Liver (tissue), 9 donors: ENCODE measurements around the gene EGFR. TPM values are rescaled to one million over a fixed set of nuclear protein-coding genes. Genes with fewer than 3 reads are reported as not detected.

ENCODE experiments used
- DNase-seq: peaks from one replicate; pipeline ENCODE4 v3.0.0-alpha.2; 2017; ENCODE audit warnings: low spot score
- H3K27ac ChIP-seq, 2 donors: one replicate each; pipeline ENCODE4 v1.7.0; 2013; ENCODE audit warnings: inconsistent platforms in 2 of 2, low read length in 2 of 2, control low read depth in 1 of 2, low read depth in 1 of 2, mild to moderate bottlenecking in 1 of 2
- H3K27me3 ChIP-seq, 4 donors: one replicate each; pipeline versions ENCODE4 v1.6.1 to v1.7.0; 2013; ENCODE audit warnings: low read length in 3 of 4, inconsistent platforms in 1 of 4, mild to moderate bottlenecking in 1 of 4, moderate library complexity in 1 of 4; ENCODE audit not compliant: control insufficient read depth in 4 of 4, insufficient read depth in 4 of 4
- H3K36me3 ChIP-seq, 4 donors: one replicate each; pipeline versions ENCODE4 v1.6.1 to v1.7.0; 2013; ENCODE audit warnings: low read length in 3 of 4, mild to moderate bottlenecking in 3 of 4, low read depth in 1 of 4, moderate library complexity in 1 of 4; ENCODE audit not compliant: control insufficient read depth in 4 of 4, insufficient read depth in 3 of 4
- H3K4me1 ChIP-seq, 4 donors: one replicate each; pipeline versions ENCODE4 v1.6.1 to v1.7.0; 2013; ENCODE audit warnings: low read length in 3 of 4, mild to moderate bottlenecking in 3 of 4, moderate library complexity in 1 of 4; ENCODE audit not compliant: control insufficient read depth in 4 of 4, insufficient read depth in 4 of 4
- H3K4me3 ChIP-seq, 3 donors: one replicate each; pipeline versions ENCODE4 v1.6.1 to v1.7.0; 2013; ENCODE audit warnings: low read length in 3 of 3, control low read depth in 1 of 3, low read depth in 1 of 3, mild to moderate bottlenecking in 1 of 3
- H3K9ac ChIP-seq, 2 donors: one replicate each; pipeline ENCODE4 v1.7.0; 2013; ENCODE audit warnings: low read length in 2 of 2, mild to moderate bottlenecking in 2 of 2, moderate library complexity in 2 of 2, control low read depth in 1 of 2, low read depth in 1 of 2
- H3K9me3 ChIP-seq, 4 donors: one replicate each; pipeline versions ENCODE4 v1.6.1 to v1.7.0; 2013; ENCODE audit warnings: low read length in 3 of 4; ENCODE audit not compliant: control insufficient read depth in 4 of 4
- ATF3 ChIP-seq: IDR thresholded peaks from 2 replicates; pipeline ENCODE4 v1.6.1; 2016; ENCODE audit warnings: antibody characterized with exemption
- CTCF ChIP-seq: fragments of 150-350 bp; IDR thresholded peaks from 2 replicates; pipeline ENCODE4 v1.5.1; 2017; ENCODE audit warnings: improper control_type of control experiment, low read depth, low read length; ENCODE audit not compliant: missing input control
- EGR1 ChIP-seq, 2 donors: IDR thresholded peaks; 2 replicates each; pipeline ENCODE4 v1.6.1; 2016 to 2018; ENCODE audit warnings: antibody characterized with exemption in 2 of 2, low read depth in 2 of 2
- FOXA1 ChIP-seq: IDR thresholded peaks from 2 replicates; pipeline ENCODE4 v1.6.1; 2016; ENCODE audit warnings: antibody characterized with exemption
- FOXA2 ChIP-seq: IDR thresholded peaks from 2 replicates; pipeline ENCODE4 v1.6.1; 2016; ENCODE audit warnings: antibody characterized with exemption
- GABPA ChIP-seq, 2 donors: IDR thresholded peaks in 1 of 2; conservative IDR thresholded peaks in 1 of 2; 2 replicates each; pipeline ENCODE4 v1.6.1; 2016; ENCODE audit warnings: antibody characterized with exemption in 2 of 2, mild to moderate bottlenecking in 1 of 2, moderate library complexity in 1 of 2
- HNF4A ChIP-seq, 2 donors: conservative IDR thresholded peaks; 2 replicates each; pipeline ENCODE4 v1.6.1; 2016; ENCODE audit warnings: antibody characterized with exemption in 2 of 2, mild to moderate bottlenecking in 2 of 2
- HNF4G ChIP-seq: IDR thresholded peaks from 2 replicates; pipeline ENCODE4 v1.6.1; 2016; ENCODE audit warnings: antibody characterized with exemption
- JUND ChIP-seq, 2 donors: IDR thresholded peaks; 2 replicates each; pipeline ENCODE4 v1.6.1; 2016; ENCODE audit warnings: antibody characterized with exemption in 2 of 2
- MAX ChIP-seq: IDR thresholded peaks from 2 replicates; pipeline ENCODE4 v1.6.1; 2016; ENCODE audit warnings: antibody characterized with exemption
- NR2F2 ChIP-seq: IDR thresholded peaks from 2 replicates; pipeline ENCODE4 v1.6.1; 2016; ENCODE audit warnings: antibody characterized with exemption
- RAD21 ChIP-seq, 2 donors: IDR thresholded peaks; 2 replicates each; pipeline ENCODE4 v1.6.1; 2016; ENCODE audit warnings: antibody characterized with exemption in 2 of 2, mild to moderate bottlenecking in 2 of 2
- REST ChIP-seq: IDR thresholded peaks from 2 replicates; pipeline ENCODE4 v1.6.1; 2016; ENCODE audit warnings: antibody characterized with exemption, mild to moderate bottlenecking
- RXRA ChIP-seq, 2 donors: IDR thresholded peaks; 2 replicates each; pipeline ENCODE4 v1.6.1; 2017 to 2018; ENCODE audit warnings: antibody characterized with exemption in 2 of 2, mild to moderate bottlenecking in 1 of 2
- SP1 ChIP-seq: IDR thresholded peaks from 2 replicates; pipeline ENCODE4 v1.6.1; 2018; ENCODE audit warnings: antibody characterized with exemption, mild to moderate bottlenecking
- TAF1 ChIP-seq: conservative IDR thresholded peaks from 2 replicates; pipeline ENCODE4 v1.6.1; 2016; ENCODE audit warnings: antibody characterized with exemption, mild to moderate bottlenecking
- YY1 ChIP-seq: IDR thresholded peaks from 2 replicates; pipeline ENCODE4 v1.6.1; 2016; ENCODE audit warnings: antibody characterized with exemption, mild to moderate bottlenecking
- ZBTB33 ChIP-seq: IDR thresholded peaks from 2 replicates; pipeline ENCODE4 v1.6.1; 2016; ENCODE audit warnings: antibody characterized with exemption
- WGBS: extraction: QIAGEN DNeasy Blood & Tissue Kit; methylation state at CpG from one replicate; pipeline ENCODE4 v1.1.7; 2013; 5-methylcytosine and 5-hydroxymethylcytosine counted together
- polyA plus RNA-seq, 2 donors: library from polyadenylated mRNA; stranded (reverse) in 1 of 2; unstranded in 1 of 2; fragments of 200-250 nt in 1 of 2; fragments of >200 nt in 1 of 2; fragmentation: Nextera tagmentation in 1 of 2; extraction: Ambion mirVana in 1 of 2; gene quantifications; one replicate each; pipeline versions ENCODE4 v1.2.1 to v1.2.3, GENCODE V29; 2013 to 2015
- total RNA-seq, 2 donors: library from RNA; depleted of rRNA; stranded (reverse); fragments of >200 nt; gene quantifications; one replicate each; pipeline ENCODE4 v1.2.3, GENCODE V29; 2014
- donor health status: healthy.
- donor health status: healthy.
- donor health status: healthy.
- donor health status: healthy.
- donor health status: healthy.

EGFR gene
- total and polyA plus RNA-seq, 4 donors, result 22.6 to 37.0 (median 27.7) TPM

GRCh38 chr7:55230014-55230413, 211.2 kb downstream of the EGFR start (continued):
- TF ChIP-seq GABPA (IDR thresholded peaks at IDR 0.05 in 1 of 2, conservative IDR thresholded peaks at IDR 0.05 in 1 of 2), result no peak
- no peak for TF ChIP-seq RAD21 (IDR thresholded peaks at IDR 0.05)

- no peak overlapping the region for H3K4me3 ChIP-seq
- peaks cover 0 to 2% (median 0%) of the 10 kb centered on the region in 4 donors for H3K27me3 ChIP-seq
- H3K36me3 ChIP-seq, result no peaks in the 10 kb centered on the region
- no peaks in the 10 kb centered on the region for H3K9me3 ChIP-seq
- no peak overlapping the region for H3K27ac ChIP-seq
- no peak overlapping the region for H3K9ac ChIP-seq
- no peak for DNase-seq
- H3K4me1 ChIP-seq, result no peaks in the 10 kb centered on the region
- TF ChIP-seq EGR1 (IDR thresholded peaks at IDR 0.05; ENCODE audit: low read depth in 2 of 2) (no peak), ZBTB33 (no peak), RAD21 (IDR thresholded peaks at IDR 0.05) (no peak), FOXA1 (no peak), SP1 (no peak), TAF1 (no peak), RXRA (IDR thresholded peaks at IDR 0.05) (no peak), NR2F2 (no peak), MAX (no peak), ATF3 (no peak), YY1 (no peak), CTCF (no peak), REST (no peak), GABPA (IDR thresholded peaks at IDR 0.05 in 1 of 2, conservative IDR thresholded peaks at IDR 0.05 in 1 of 2) (no peak), JUND (IDR thresholded peaks at IDR 0.05) (no peak), HNF4A (conservative IDR thresholded peaks at IDR 0.05) (no peak), FOXA2 (no peak), HNF4G (no peak)
- WGBS, result 95% methylated on average over 7 of the region's 7 CpGs
Measured at GRCh38 chr7:55231736-55232280, 213.0 kb downstream of the EGFR start.
